Osteoblast (primary cell): ENCODE data around the gene RPL18. TPM values are rescaled to one million over a fixed set of nuclear protein-coding genes. Genes with fewer than 3 reads are reported as not detected.
A peak's percentile ranks its signal among the peaks of the same experiment; 100 is the strongest.

Experiments used
- DNase-seq: peaks from one replicate; pipeline ENCODE4 v3.0.0; 2011; ENCODE audit warnings: low spot score, mixed read lengths; ENCODE audit not compliant: insufficient read length; ENCODE audit errors: missing footprints
- H2AFZ ChIP-seq: 2 replicates; pipeline ENCODE4 v1.6.0; 2011; ENCODE audit warnings: mild to moderate bottlenecking, low read length
- H3K27ac ChIP-seq: 2 replicates; pipeline ENCODE4 v1.5.1; 2011; ENCODE audit warnings: mild to moderate bottlenecking, low read depth, low read length, moderate library complexity
- H3K27me3 ChIP-seq: 2 replicates; pipeline ENCODE4 v1.6.0; 2012; ENCODE audit warnings: mild to moderate bottlenecking, control low read depth, inconsistent platforms, low read length, moderate library complexity; ENCODE audit not compliant: insufficient read depth
- H3K36me3 ChIP-seq: 2 replicates; pipeline ENCODE4 v1.5.1; 2011; ENCODE audit warnings: mild to moderate bottlenecking, low read length, control low read depth, moderate library complexity; ENCODE audit not compliant: insufficient read depth
- H3K4me1 ChIP-seq: 2 replicates; pipeline ENCODE4 v1.5.1; 2011; ENCODE audit warnings: mild to moderate bottlenecking, low read length, control low read depth, moderate library complexity; ENCODE audit not compliant: insufficient read depth
- H3K4me2 ChIP-seq: 2 replicates; pipeline ENCODE4 v1.6.0; 2011; ENCODE audit warnings: mild to moderate bottlenecking, low read length; ENCODE audit not compliant: insufficient read depth
- H3K4me3 ChIP-seq: fragments of 200-600 bp; sonication (generic); 3 replicates; pipeline ENCODE4 v1.5.1; 2012; ENCODE audit warnings: mild to moderate bottlenecking, low read length, inconsistent platforms; ENCODE audit not compliant: insufficient read depth
- H3K79me2 ChIP-seq: 2 replicates; pipeline ENCODE4 v1.6.0; 2012; ENCODE audit warnings: mild to moderate bottlenecking, low read length, control low read depth, inconsistent platforms; ENCODE audit not compliant: insufficient read depth
- H3K9me3 ChIP-seq: 2 replicates; pipeline ENCODE4 v1.5.1; 2011; ENCODE audit warnings: low read depth, low read length, control low read depth
- H4K20me1 ChIP-seq: 2 replicates; pipeline ENCODE4 v1.6.0; 2012; ENCODE audit warnings: mild to moderate bottlenecking, low read length, control low read depth; ENCODE audit not compliant: insufficient read depth
- CTCF ChIP-seq: IDR thresholded peaks from 2 replicates; pipeline ENCODE4 v1.5.1; 2011; ENCODE audit warnings: mild to moderate bottlenecking, low read depth, low read length, moderate library complexity; ENCODE audit errors: extremely low read depth
- total RNA-seq: library from RNA; depleted of rRNA; stranded (reverse); fragments of >200 nt; gene quantifications from 2 replicates; pipeline ENCODE4 v1.2.3, GENCODE V29; 2012

The RPL18 gene
- total RNA-seq, 1 donor: 1,357 TPM

- no peaks in the 10 kb centered on the region for H3K9me3 ChIP-seq
- peak within 1 kb of the TSS; percentile 85 for H2AFZ ChIP-seq
- H3K4me3 ChIP-seq: peak within 1 kb of the TSS; percentile 70
- no peaks in the 10 kb centered on the region for H3K79me2 ChIP-seq
- peak; percentile 92 for DNase-seq
- H3K36me3 ChIP-seq: no peaks in the 10 kb centered on the region
- H4K20me1 ChIP-seq: no peaks in the 10 kb centered on the region
- H3K27me3 ChIP-seq: peaks cover 5% of the 10 kb centered on the region
- peaks cover 55% of the 10 kb centered on the region for H3K4me1 ChIP-seq
- TF ChIP-seq CTCF: no peak
- peak within 1 kb of the TSS; percentile 47 for H3K27ac ChIP-seq
- H3K4me2 ChIP-seq: peak within 1 kb of the TSS; percentile 73
Measured at GRCh38 chr19:48636859-48637448, 18.0 kb upstream of the RPL18 start, which contains the start of gene DBP. Gene DBP, minus strand, starts transcription at chr19:48637379. Its CDS starts 385 bp downstream, at chr19:48636994.

- Histone ChIP-seq H3K4me2 (peak overlapping the region; percentile 73), H3K4me1 (peaks cover 55% of the 10 kb centered on the region), H3K36me3 (no peaks in the 10 kb centered on the region), H4K20me1 (no peaks in the 10 kb centered on the region), H3K9me3 (no peaks in the 10 kb centered on the region), H3K27me3 (peaks cover 5% of the 10 kb centered on the region), H3K79me2 (no peaks in the 10 kb centered on the region), H3K4me3 (peak overlapping the region; percentile 70), H3K27ac (no peak overlapping the region), H2AFZ (no peak overlapping the region)
- peak; percentile 86 for DNase-seq
- TF ChIP-seq CTCF: no peak
Measured at GRCh38 chr19:48635966-48636858, 17.2 kb upstream of the RPL18 start.

GRCh38 chr19:48635263-48635965 is 16.4 kb upstream of the RPL18 start:
- no peaks in the 10 kb centered on the region for H3K36me3 ChIP-seq
- peaks cover 5% of the 10 kb centered on the region for H3K27me3 ChIP-seq
- H2AFZ ChIP-seq: no peak overlapping the region
- no peaks in the 10 kb centered on the region for H3K79me2 ChIP-seq
- DNase-seq: peak; percentile 96
- TF ChIP-seq CTCF: no peak
- peak overlapping the region; percentile 73 for H3K4me2 ChIP-seq
- H3K4me1 ChIP-seq: peaks cover 55% of the 10 kb centered on the region
- H3K9me3 ChIP-seq: no peaks in the 10 kb centered on the region
- H3K4me3 ChIP-seq: peak overlapping the region; percentile 70
- peak overlapping the region; percentile 71 for H3K27ac ChIP-seq
- no peaks in the 10 kb centered on the region for H4K20me1 ChIP-seq
